Measurements from ENCODE around the gene NDEL1.
A peak's percentile ranks its signal among the peaks of the same experiment; 100 is the strongest.

NDEL1 gene

GRCh38 chr17:8426802-8427201 is 8.9 kb upstream of the NDEL1 start:
- no peaks in the 10 kb centered on the region for H3K4me1 ChIP-seq (ENCODE audit: control insufficient read depth, low read depth, low read length)
- no peak overlapping the region for H2AK5ac ChIP-seq (ENCODE audit: low read length)
- H2BK120ac ChIP-seq (ENCODE audit: low read depth, low read length), result no peak overlapping the region
- no peak overlapping the region for H3K27ac ChIP-seq (ENCODE audit: low read depth, low read length)
- H4K8ac ChIP-seq (ENCODE audit: low read depth, low read length), result no peak overlapping the region
- H3K27me3 ChIP-seq (ENCODE audit: insufficient read depth, low read length, poor library complexity), result no peaks in the 10 kb centered on the region
- H3K56ac ChIP-seq (ENCODE audit: low read length), result no peak overlapping the region
- no peaks in the 10 kb centered on the region for H3K79me2 ChIP-seq (ENCODE audit: control insufficient read depth, insufficient read depth, low read length)
- H3K4me3 ChIP-seq (ENCODE audit: low read length), result no peak overlapping the region
- H3K23ac ChIP-seq (ENCODE audit: low read length), result no peak overlapping the region
- no peak overlapping the region for H3K4ac ChIP-seq (ENCODE audit: low read depth, low read length)
- DNase-seq, result no peak
- H3K9ac ChIP-seq (ENCODE audit: low read length), result no peak overlapping the region
- no peak overlapping the region for H4K5ac ChIP-seq (ENCODE audit: low read length)
- H2BK15ac ChIP-seq (replicated peaks; ENCODE audit: low read depth), result no peak overlapping the region
- WGBS (ENCODE audit: extremely low coverage, insufficient coverage, low lambda C conversion rate), result no CpG with 5 or more reads among the region's 3 CpGs
- H3K79me1 ChIP-seq (ENCODE audit: low read length), result no peaks in the 10 kb centered on the region
- H3K18ac ChIP-seq (ENCODE audit: low read length), result no peak overlapping the region
- H3K4me2 ChIP-seq (ENCODE audit: low read length), result no peak overlapping the region
- H3K36me3 ChIP-seq (ENCODE audit: control insufficient read depth, insufficient read depth, low read length), result no peaks in the 10 kb centered on the region
- no peak overlapping the region for H2BK5ac ChIP-seq (ENCODE audit: low read length)

- Histone ChIP-seq H3K4ac (ENCODE audit: low read depth, low read length) (no peak overlapping the region), H3K27me3 (ENCODE audit: insufficient read depth, low read length, poor library complexity) (no peaks in the 10 kb centered on the region), H3K79me2 (ENCODE audit: control insufficient read depth, insufficient read depth, low read length) (no peaks in the 10 kb centered on the region), H4K8ac (ENCODE audit: low read depth, low read length) (no peak overlapping the region), H3K4me3 (ENCODE audit: low read length) (no peak overlapping the region), H2BK15ac (replicated peaks; ENCODE audit: low read depth) (no peak overlapping the region), H2BK5ac (ENCODE audit: low read length) (no peak overlapping the region), H2AK5ac (ENCODE audit: low read length) (no peak overlapping the region), H3K23ac (ENCODE audit: low read length) (no peak overlapping the region), H3K4me2 (ENCODE audit: low read length) (no peak overlapping the region), H3K36me3 (ENCODE audit: control insufficient read depth, insufficient read depth, low read length) (no peaks in the 10 kb centered on the region), H3K18ac (ENCODE audit: low read length) (no peak overlapping the region), H3K27ac (ENCODE audit: low read depth, low read length) (no peak overlapping the region), H2BK120ac (ENCODE audit: low read depth, low read length) (no peak overlapping the region), H3K79me1 (ENCODE audit: low read length) (no peaks in the 10 kb centered on the region), H3K56ac (ENCODE audit: low read length) (no peak overlapping the region), H3K4me1 (ENCODE audit: control insufficient read depth, low read depth, low read length) (no peaks in the 10 kb centered on the region), H4K5ac (ENCODE audit: low read length) (no peak overlapping the region), H3K9ac (ENCODE audit: low read length) (no peak overlapping the region)
- DNase-seq, result no peak
- WGBS (ENCODE audit: extremely low coverage, insufficient coverage, low lambda C conversion rate), result no CpG with 5 or more reads among the region's 7 CpGs
Observed at GRCh38 chr17:8430966-8431365, 4.7 kb upstream of the NDEL1 start.

GRCh38 chr17:8436169-8436843 is 622 bp downstream of the NDEL1 start:
- no peak overlapping the region for H3K4ac ChIP-seq (ENCODE audit: low read depth, low read length)
- no peak overlapping the region for H2AK5ac ChIP-seq (ENCODE audit: low read length)
- no peaks in the 10 kb centered on the region for H3K4me1 ChIP-seq (ENCODE audit: control insufficient read depth, low read depth, low read length)
- no peak overlapping the region for H4K5ac ChIP-seq (ENCODE audit: low read length)
- H2BK120ac ChIP-seq (ENCODE audit: low read depth, low read length), result peak overlapping the region; percentile 0
- WGBS (ENCODE audit: extremely low coverage, insufficient coverage, low lambda C conversion rate), result no CpG with 5 or more reads among the region's 43 CpGs
- H3K56ac ChIP-seq (ENCODE audit: low read length), result peak overlapping the region; percentile 94
- no peak overlapping the region for H4K8ac ChIP-seq (ENCODE audit: low read depth, low read length)
- peak overlapping the region; percentile 96 for H3K27ac ChIP-seq (ENCODE audit: low read depth, low read length)
- no peak overlapping the region for H3K23ac ChIP-seq (ENCODE audit: low read length)
- no peaks in the 10 kb centered on the region for H3K27me3 ChIP-seq (ENCODE audit: insufficient read depth, low read length, poor library complexity)
- no peak overlapping the region for H2BK5ac ChIP-seq (ENCODE audit: low read length)
- H3K9ac ChIP-seq (ENCODE audit: low read length), result peak overlapping the region; percentile 92
- peaks cover 29% of the 10 kb centered on the region for H3K79me2 ChIP-seq (ENCODE audit: control insufficient read depth, insufficient read depth, low read length)
- H3K4me2 ChIP-seq (ENCODE audit: low read length), result peak overlapping the region; percentile 73
- no peaks in the 10 kb centered on the region for H3K36me3 ChIP-seq (ENCODE audit: control insufficient read depth, insufficient read depth, low read length)
- peak overlapping the region; percentile 86 for H3K18ac ChIP-seq (ENCODE audit: low read length)
- H3K79me1 ChIP-seq (ENCODE audit: low read length), result peaks cover 4% of the 10 kb centered on the region
- H3K4me3 ChIP-seq (ENCODE audit: low read length), result peak overlapping the region; percentile 83
- no peak overlapping the region for H2BK15ac ChIP-seq (replicated peaks; ENCODE audit: low read depth)
- peak; percentile 91 for DNase-seq

GRCh38 chr17:8436844-8437171 is 1.1 kb downstream of the NDEL1 start:
- no peaks in the 10 kb centered on the region for H3K4me1 ChIP-seq (ENCODE audit: control insufficient read depth, low read depth, low read length)

GRCh38 chr17:8438441-8438840 is 2.8 kb downstream of the NDEL1 start:
- Histone ChIP-seq H2AK5ac (ENCODE audit: low read length) (no peak overlapping the region), H3K4ac (ENCODE audit: low read depth, low read length) (no peak overlapping the region), H3K18ac (ENCODE audit: low read length) (no peak overlapping the region), H3K79me2 (ENCODE audit: control insufficient read depth, insufficient read depth, low read length) (peaks cover 40% of the 10 kb centered on the region), H3K56ac (ENCODE audit: low read length) (no peak overlapping the region), H2BK5ac (ENCODE audit: low read length) (no peak overlapping the region), H3K9ac (ENCODE audit: low read length) (no peak overlapping the region), H3K4me3 (ENCODE audit: low read length) (no peak overlapping the region), H3K4me2 (ENCODE audit: low read length) (no peak overlapping the region), H4K8ac (ENCODE audit: low read depth, low read length) (no peak overlapping the region), H3K4me1 (ENCODE audit: control insufficient read depth, low read depth, low read length) (no peaks in the 10 kb centered on the region), H3K23ac (ENCODE audit: low read length) (no peak overlapping the region), H2BK15ac (replicated peaks; ENCODE audit: low read depth) (no peak overlapping the region), H3K27ac (ENCODE audit: low read depth, low read length) (no peak overlapping the region), H3K36me3 (ENCODE audit: control insufficient read depth, insufficient read depth, low read length) (no peaks in the 10 kb centered on the region), H3K79me1 (ENCODE audit: low read length) (peaks cover 13% of the 10 kb centered on the region), H2BK120ac (ENCODE audit: low read depth, low read length) (no peak overlapping the region), H4K5ac (ENCODE audit: low read length) (no peak overlapping the region), H3K27me3 (ENCODE audit: insufficient read depth, low read length, poor library complexity) (no peaks in the 10 kb centered on the region)
- WGBS (ENCODE audit: extremely low coverage, insufficient coverage, low lambda C conversion rate), result no CpG with 5 or more reads among the region's 5 CpGs
- no peak for DNase-seq

More at GRCh38 chr17:8436844-8437171, 1.1 kb downstream of the NDEL1 start:
- no peaks in the 10 kb centered on the region for H3K36me3 ChIP-seq (ENCODE audit: control insufficient read depth, insufficient read depth, low read length)
- no peak overlapping the region for H3K23ac ChIP-seq (ENCODE audit: low read length)
- H3K18ac ChIP-seq (ENCODE audit: low read length), result no peak overlapping the region
- H3K4me2 ChIP-seq (ENCODE audit: low read length), result peak overlapping the region; percentile 73
- H3K27me3 ChIP-seq (ENCODE audit: insufficient read depth, low read length, poor library complexity), result no peaks in the 10 kb centered on the region
- H3K56ac ChIP-seq (ENCODE audit: low read length), result peak overlapping the region; percentile 94
- H3K79me2 ChIP-seq (ENCODE audit: control insufficient read depth, insufficient read depth, low read length), result peaks cover 33% of the 10 kb centered on the region
- peaks cover 7% of the 10 kb centered on the region for H3K79me1 ChIP-seq (ENCODE audit: low read length)
- no CpG with 5 or more reads among the region's 5 CpGs for WGBS (ENCODE audit: extremely low coverage, insufficient coverage, low lambda C conversion rate)
- H2AK5ac ChIP-seq (ENCODE audit: low read length), result no peak overlapping the region
- no peak overlapping the region for H2BK5ac ChIP-seq (ENCODE audit: low read length)
- no peak overlapping the region for H2BK120ac ChIP-seq (ENCODE audit: low read depth, low read length)
- DNase-seq, result no peak
- peak overlapping the region; percentile 92 for H3K9ac ChIP-seq (ENCODE audit: low read length)
- H2BK15ac ChIP-seq (replicated peaks; ENCODE audit: low read depth), result no peak overlapping the region
- no peak overlapping the region for H3K4ac ChIP-seq (ENCODE audit: low read depth, low read length)
- peak overlapping the region; percentile 83 for H3K4me3 ChIP-seq (ENCODE audit: low read length)
- no peak overlapping the region for H3K27ac ChIP-seq (ENCODE audit: low read depth, low read length)
- H4K8ac ChIP-seq (ENCODE audit: low read depth, low read length), result no peak overlapping the region
- no peak overlapping the region for H4K5ac ChIP-seq (ENCODE audit: low read length)

GRCh38 chr17:8439681-8440080 is 4.0 kb downstream of the NDEL1 start:
- no peak overlapping the region for H4K8ac ChIP-seq (ENCODE audit: low read depth, low read length)
- no CpG with 5 or more reads among the region's 3 CpGs for WGBS (ENCODE audit: extremely low coverage, insufficient coverage, low lambda C conversion rate)

More at GRCh38 chr17:8439681-8440080, 4.0 kb downstream of the NDEL1 start:
- Histone ChIP-seq H3K56ac (ENCODE audit: low read length) (no peak overlapping the region), H2BK5ac (ENCODE audit: low read length) (no peak overlapping the region), H3K4ac (ENCODE audit: low read depth, low read length) (no peak overlapping the region), H3K4me2 (ENCODE audit: low read length) (no peak overlapping the region), H3K18ac (ENCODE audit: low read length) (no peak overlapping the region), H2BK15ac (replicated peaks; ENCODE audit: low read depth) (no peak overlapping the region), H4K5ac (ENCODE audit: low read length) (no peak overlapping the region), H3K23ac (ENCODE audit: low read length) (no peak overlapping the region), H3K79me1 (ENCODE audit: low read length) (peaks cover 19% of the 10 kb centered on the region), H3K27ac (ENCODE audit: low read depth, low read length) (no peak overlapping the region), H3K36me3 (ENCODE audit: control insufficient read depth, insufficient read depth, low read length) (peaks cover 1% of the 10 kb centered on the region), H3K4me3 (ENCODE audit: low read length) (no peak overlapping the region), H3K9ac (ENCODE audit: low read length) (no peak overlapping the region), H3K79me2 (ENCODE audit: control insufficient read depth, insufficient read depth, low read length) (peaks cover 42% of the 10 kb centered on the region), H3K4me1 (ENCODE audit: control insufficient read depth, low read depth, low read length) (no peaks in the 10 kb centered on the region), H3K27me3 (ENCODE audit: insufficient read depth, low read length, poor library complexity) (no peaks in the 10 kb centered on the region), H2BK120ac (ENCODE audit: low read depth, low read length) (no peak overlapping the region), H2AK5ac (ENCODE audit: low read length) (no peak overlapping the region)
- no peak for DNase-seq
